IMR-90 (cell line): Measurements from ENCODE around the gene GCNT2. TPM values are rescaled to one million over a fixed set of nuclear protein-coding genes. Genes with fewer than 3 reads are reported as not detected.

Experiments
- ATAC-seq: fragments of 200-7000 bp; cut with Tn5 transposase; 2 replicates; pipeline ENCODE4 v1.9.1; 2020; ENCODE audit warnings: low read depth, mild to moderate bottlenecking, moderate library complexity
- BruUV-seq: library from RNA; stranded (reverse); fragments of 400-500 nt; replicated peaks from 2 replicates; lab custom pipeline; 2021; lab: Mats Ljungman, UMichigan
- CTCF ChIA-PET: fragments of 300-600 bp; formaldehyde crosslinking; extraction: SDS; loops from one replicate; lab custom pipeline; 2021; ENCODE audit warnings: antibody characterized with exemption; lab: Yijun Ruan, JAX
- POLR2A ChIA-PET: fragments of 300-600 bp; sonication (Branson Sonifier 250); formaldehyde crosslinking; loops from one replicate; lab custom pipeline; 2022; ENCODE audit warnings: antibody characterized with exemption; ENCODE audit not compliant: unreplicated experiment; lab: Charles Lee
- DNase-seq: peaks from one replicate; pipeline ENCODE4 v3.0.0; 2013
- H2AFZ ChIP-seq: replicated peaks from 2 replicates; pipeline ENCODE3; 2013; ENCODE audit warnings: low read length, mild to moderate bottlenecking; ENCODE audit not compliant: poor library complexity
- H2AK5ac ChIP-seq: 2 replicates; pipeline ENCODE4 v1.6.1; 2013; ENCODE audit warnings: low read depth, low read length, inconsistent platforms
- H2AK9ac ChIP-seq: replicated peaks from 2 replicates; pipeline ENCODE3; 2013; ENCODE audit warnings: mild to moderate bottlenecking, low read depth, low read length, moderate library complexity; ENCODE audit not compliant: poor library complexity
- H2BK120ac ChIP-seq: 2 replicates; pipeline ENCODE4 v1.6.1; 2013; ENCODE audit warnings: low read depth, low read length, inconsistent platforms
- H2BK15ac ChIP-seq: 3 replicates; pipeline ENCODE4 v1.6.1; 2013; ENCODE audit warnings: low read depth, low read length, inconsistent platforms
- H2BK20ac ChIP-seq: 2 replicates; pipeline ENCODE4 v1.6.1; 2013; ENCODE audit warnings: low read depth, mild to moderate bottlenecking, inconsistent platforms, low read length, moderate library complexity
- H2BK5ac ChIP-seq: 2 replicates; pipeline ENCODE4 v1.6.1; 2013; ENCODE audit warnings: mild to moderate bottlenecking, low read depth, low read length, inconsistent platforms; ENCODE audit not compliant: poor library complexity, severe bottlenecking
- H3K14ac ChIP-seq: replicated peaks from 2 replicates; pipeline ENCODE4 v1.6.1; 2013; ENCODE audit warnings: low read depth, low read length, inconsistent platforms
- H3K18ac ChIP-seq: 2 replicates; pipeline ENCODE4 v1.6.1; 2013; ENCODE audit warnings: low read depth, low read length, control low read depth
- H3K23ac ChIP-seq: 2 replicates; pipeline ENCODE4 v1.6.1; 2013; ENCODE audit warnings: low read depth, low read length, inconsistent platforms
- H3K27ac ChIP-seq: 2 replicates; pipeline ENCODE4 v1.5.1; 2013; ENCODE audit warnings: mild to moderate bottlenecking, control low read depth, low read length; ENCODE audit not compliant: insufficient read depth
- H3K27me3 ChIP-seq: 2 replicates; pipeline ENCODE4 v1.6.1; 2013; ENCODE audit warnings: low read length; ENCODE audit not compliant: control insufficient read depth, insufficient read depth
- H3K36me3 ChIP-seq: 2 replicates; pipeline ENCODE4 v1.6.1; 2013; ENCODE audit warnings: low read length, mixed read lengths; ENCODE audit not compliant: control insufficient read depth, insufficient read depth
- H3K4ac ChIP-seq: 2 replicates; pipeline ENCODE4 v1.6.1; 2013; ENCODE audit warnings: low read depth, low read length, inconsistent platforms
- H3K4me1 ChIP-seq: 2 replicates; pipeline ENCODE4 v1.6.1; 2013; ENCODE audit warnings: low read length, mixed read lengths; ENCODE audit not compliant: control insufficient read depth, insufficient read depth
- H3K4me2 ChIP-seq: 2 replicates; pipeline ENCODE4 v1.6.1; 2013; ENCODE audit warnings: low read depth, mild to moderate bottlenecking, control low read depth, low read length, moderate library complexity
- H3K4me3 ChIP-seq: 2 replicates; pipeline ENCODE4 v1.5.1; 2013; ENCODE audit warnings: low read depth, mild to moderate bottlenecking, control low read depth, low read length, moderate library complexity; ENCODE audit not compliant: insufficient read depth
- H3K56ac ChIP-seq: 2 replicates; pipeline ENCODE4 v1.6.1; 2013; ENCODE audit warnings: low read length, inconsistent platforms; ENCODE audit not compliant: insufficient read depth; ENCODE audit errors: extremely low read depth
- H3K79me1 ChIP-seq, 2 experiments: 2 replicates each; pipeline ENCODE4 v1.6.1; 2013; ENCODE audit warnings: low read length in 2 of 2, inconsistent platforms in 1 of 2, low read depth in 1 of 2
- H3K9ac ChIP-seq: 2 replicates; pipeline ENCODE4 v1.6.1; 2013; ENCODE audit warnings: low read depth, low read length, control low read depth
- H3K9me1 ChIP-seq: 2 replicates; pipeline ENCODE4 v1.6.1; 2013; ENCODE audit warnings: low read length, inconsistent platforms; ENCODE audit not compliant: insufficient read depth
- H3K9me3 ChIP-seq: 2 replicates; pipeline ENCODE4 v1.6.1; 2013; ENCODE audit warnings: low read length; ENCODE audit not compliant: control insufficient read depth, insufficient read depth
- H4K20me1 ChIP-seq: 2 replicates; pipeline ENCODE4 v1.6.1; 2013; ENCODE audit warnings: low read length, inconsistent platforms; ENCODE audit not compliant: insufficient read depth
- H4K5ac ChIP-seq: 2 replicates; pipeline ENCODE4 v1.6.1; 2013; ENCODE audit warnings: mild to moderate bottlenecking, low read depth, low read length, control low read depth
- H4K8ac ChIP-seq, 2 experiments: 2 replicates each; pipeline ENCODE4 v1.6.1; 2013; ENCODE audit warnings: low read depth in 2 of 2, low read length in 2 of 2, control low read depth in 1 of 2, inconsistent platforms in 1 of 2
- H4K91ac ChIP-seq: 2 replicates; pipeline ENCODE4 v1.6.1; 2013; ENCODE audit warnings: low read depth, low read length, inconsistent platforms; ENCODE audit not compliant: insufficient read depth
- BHLHE40 ChIP-seq: fragments of 150-350 bp; IDR thresholded peaks from 2 replicates; pipeline ENCODE4 v1.6.1; 2016; ENCODE audit warnings: mild to moderate bottlenecking, low read depth, low read length
- CEBPB ChIP-seq: IDR thresholded peaks from 2 replicates; pipeline ENCODE4 v1.6.1; 2012; ENCODE audit warnings: low read depth, low read length, improper control_type of control experiment
- CTCF ChIP-seq: conservative IDR thresholded peaks from 2 replicates; pipeline ENCODE4 v1.5.1; 2012; ENCODE audit warnings: mild to moderate bottlenecking, low read depth, low read length, improper control_type of control experiment
- FOS ChIP-seq: fragments of 150-350 bp; IDR thresholded peaks from 2 replicates; pipeline ENCODE4 v1.6.1; 2016; ENCODE audit warnings: low read depth, low read length
- MAFK ChIP-seq: IDR thresholded peaks from 2 replicates; pipeline ENCODE4 v1.6.1; 2012; ENCODE audit warnings: low read depth, low read length, improper control_type of control experiment
- MAZ ChIP-seq: IDR thresholded peaks from 2 replicates; pipeline ENCODE4 v1.6.1; 2012; ENCODE audit warnings: low read depth, mild to moderate bottlenecking, low read length, improper control_type of control experiment, moderate library complexity, borderline replicate concordance
- MXI1 ChIP-seq: IDR thresholded peaks from 2 replicates; pipeline ENCODE4 v1.6.1; 2012; ENCODE audit warnings: low read depth, mild to moderate bottlenecking, low read length, moderate library complexity, borderline replicate concordance
- NFE2L2 ChIP-seq: fragments of 150-350 bp; IDR thresholded peaks from 2 replicates; pipeline ENCODE4 v1.6.1; 2016; ENCODE audit warnings: low read depth, mild to moderate bottlenecking, low read length
- POLR2A ChIP-seq: IDR thresholded peaks from 2 replicates; pipeline ENCODE4 v1.6.1; 2012; ENCODE audit warnings: mild to moderate bottlenecking, low read depth, low read length
- RAD21 ChIP-seq: IDR thresholded peaks from 2 replicates; pipeline ENCODE4 v1.6.1; 2012; ENCODE audit warnings: low read length, improper control_type of control experiment
- RFX5 ChIP-seq: IDR thresholded peaks from 2 replicates; pipeline ENCODE4 v1.8.0; 2012; ENCODE audit warnings: low read depth, mild to moderate bottlenecking, low read length, moderate library complexity
- SMC3 ChIP-seq: fragments of 150-350 bp; IDR thresholded peaks from 2 replicates; pipeline ENCODE4 v1.6.1; 2016; ENCODE audit warnings: low read depth, mild to moderate bottlenecking, antibody characterized with exemption, low read length, moderate library complexity
- USF2 ChIP-seq: fragments of 150-350 bp; IDR thresholded peaks from 2 replicates; pipeline ENCODE4 v1.6.1; 2017; ENCODE audit warnings: mild to moderate bottlenecking, antibody characterized with exemption, low read length, low read depth
- WGBS, 2 experiments: methylation state at CpG; one replicate each; pipeline versions ENCODE4 v1.1.5 to v1.1.7; 2013; ENCODE audit warnings: missing lambda C conversion rate in 2 of 2; ENCODE audit not compliant: insufficient read length in 1 of 2; ENCODE audit errors: extremely low coverage in 2 of 2; 5-methylcytosine and 5-hydroxymethylcytosine counted together
- dilution Hi-C: fragments of 300-500 bp; cut with HindIII; formaldehyde crosslinking; loops from one replicate; pipeline ENCODE4 v1.14.3; 2018; ENCODE audit warnings: low sequenced_read_pairs; ENCODE audit not compliant: unreplicated experiment
- in situ Hi-C: fragments of 300-500 bp; cut with MboI; formaldehyde crosslinking; loops from 3 replicates; pipeline ENCODE4 v1.14.3; 2019; ENCODE audit warnings: low sequenced_read_pairs, inconsistent platforms, mixed read lengths
- intact Hi-C: fragments of 100-400 bp; cut with micrococcal nuclease; formaldehyde crosslinking; loops from 2 replicates; pipeline ENCODE4 v1.10.0; 2022
- polyA plus RNA-seq, 3 experiments: library from polyadenylated mRNA; depleted of rRNA; stranded (reverse); fragments of >200 nt; gene quantifications; 2 replicates each; pipeline ENCODE4 v1.2.3, GENCODE V29; 2012; ENCODE audit warnings: low replicate concordance in 1 of 3
- total RNA-seq: library from RNA; depleted of rRNA; stranded (reverse); fragments of >200 nt; gene quantifications from 2 replicates; pipeline ENCODE4 v1.2.3, GENCODE V29; 2012
- TF ChIP-seq, protein P1 (sequence below): fragments of 150-350 bp; IDR thresholded peaks from 2 replicates; pipeline ENCODE4 v1.6.1; 2016; ENCODE audit warnings: low read depth, mild to moderate bottlenecking, low read length, moderate library complexity, borderline replicate concordance

The GCNT2 gene
- total and polyA plus RNA-seq, 2 of the 4 experiments (the other 2 are of a cell fraction): 0.34 to 0.90 TPM

DNA sequence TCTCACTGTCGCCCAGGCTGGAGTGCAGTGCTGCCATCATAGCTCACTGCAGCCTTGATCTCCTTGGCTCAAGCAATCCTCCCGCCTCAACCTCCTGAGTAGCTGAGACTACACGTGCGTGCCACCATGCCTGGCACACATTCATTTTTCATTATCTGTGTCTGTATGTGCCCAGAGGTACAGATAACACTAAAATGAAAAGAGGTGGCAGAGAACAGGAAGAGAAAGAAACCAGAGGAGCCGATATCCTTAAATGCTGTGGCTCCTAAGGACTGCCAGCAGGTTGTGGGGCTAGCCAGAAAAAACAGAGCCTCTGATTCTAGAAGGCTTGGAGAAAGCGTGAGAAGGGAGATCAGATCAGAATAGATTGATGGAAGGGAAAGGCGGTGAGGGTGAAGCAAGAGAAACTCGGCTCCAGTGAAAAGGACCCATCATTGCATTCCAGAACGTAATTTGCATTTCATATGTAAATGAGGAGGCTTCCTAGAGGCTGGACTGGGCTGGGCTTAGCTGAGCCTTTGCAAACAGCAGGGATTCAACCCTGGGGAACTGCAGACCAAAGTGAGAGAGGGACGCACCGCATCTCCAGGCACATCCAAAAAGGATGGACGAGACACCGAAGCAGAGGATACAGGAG lies 64.2 kb downstream of the GCNT2 start:
- H2BK20ac ChIP-seq: no peak overlapping the region
- no peak overlapping the region for H2BK15ac ChIP-seq
- no peak overlapping the region for H2BK5ac ChIP-seq
- no peak overlapping the region for H3K56ac ChIP-seq
- TF ChIP-seq MAFK: no peak
- TF ChIP-seq POLR2A: no peak
- TF ChIP-seq CEBPB: no peak
- no peak for TF ChIP-seq SMC3
- TF ChIP-seq BHLHE40: no peak
- no peak for TF ChIP-seq FOS
- no peak for TF ChIP-seq NFE2L2
- no peak for TF ChIP-seq RAD21
- TF ChIP-seq, protein P1, sequence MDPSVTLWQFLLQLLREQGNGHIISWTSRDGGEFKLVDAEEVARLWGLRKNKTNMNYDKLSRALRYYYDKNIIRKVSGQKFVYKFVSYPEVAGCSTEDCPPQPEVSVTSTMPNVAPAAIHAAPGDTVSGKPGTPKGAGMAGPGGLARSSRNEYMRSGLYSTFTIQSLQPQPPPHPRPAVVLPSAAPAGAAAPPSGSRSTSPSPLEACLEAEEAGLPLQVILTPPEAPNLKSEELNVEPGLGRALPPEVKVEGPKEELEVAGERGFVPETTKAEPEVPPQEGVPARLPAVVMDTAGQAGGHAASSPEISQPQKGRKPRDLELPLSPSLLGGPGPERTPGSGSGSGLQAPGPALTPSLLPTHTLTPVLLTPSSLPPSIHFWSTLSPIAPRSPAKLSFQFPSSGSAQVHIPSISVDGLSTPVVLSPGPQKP: no peak
- TF ChIP-seq RFX5: no peak
- TF ChIP-seq MXI1: no peak
- TF ChIP-seq USF2: no peak
- no peak for TF ChIP-seq CTCF
- TF ChIP-seq MAZ: no peak
- dilution Hi-C loops (no loop called here), intact Hi-C loops (no loop called here), in situ Hi-C loops (no loop called here)
- no peak overlapping the region for H4K5ac ChIP-seq
- H3K14ac ChIP-seq: no peak overlapping the region
- H3K4ac ChIP-seq: no peak overlapping the region
- no peak overlapping the region for H2AK5ac ChIP-seq
- no peak overlapping the region for H3K27ac ChIP-seq
- H2AK9ac ChIP-seq: no peak overlapping the region
- H3K27me3 ChIP-seq: no peaks in the 10 kb centered on the region
- 0% methylated on average over 1 of the region's 13 CpGs; no CpG with 5 or more reads in 1 of the 2 experiments for WGBS, 2 experiments
- H2BK120ac ChIP-seq: no peak overlapping the region
- peaks cover 8% of the 10 kb centered on the region; the same call in 1 of the 2 replicates for H3K9me1 ChIP-seq
- no peak for DNase-seq
- H3K4me1 ChIP-seq: no peaks in the 10 kb centered on the region
- H4K8ac ChIP-seq: no peak overlapping the region
- no peak overlapping the region for H3K18ac ChIP-seq
- H4K20me1 ChIP-seq: no peaks in the 10 kb centered on the region
- H3K36me3 ChIP-seq: no peaks in the 10 kb centered on the region
- no peaks in the 10 kb centered on the region for H3K79me1 ChIP-seq
- BruUV-seq: no TSS peak
- no peak overlapping the region for H3K23ac ChIP-seq
- H3K4me2 ChIP-seq: peak overlapping the region; percentile 17; the same call in 1 of the 2 replicates
- CTCF ChIA-PET: no interaction called here
- POLR2A ChIA-PET: no interaction called here
- H3K9ac ChIP-seq: no peak overlapping the region
- H3K9me3 ChIP-seq: no peaks in the 10 kb centered on the region
- ATAC-seq: peak; percentile 62
- no peak overlapping the region for H3K4me3 ChIP-seq
- H4K91ac ChIP-seq: no peak overlapping the region
- H2AFZ ChIP-seq: peak overlapping the region; percentile 29
